ENCODE data around the gene BCAT1.

DNA sequence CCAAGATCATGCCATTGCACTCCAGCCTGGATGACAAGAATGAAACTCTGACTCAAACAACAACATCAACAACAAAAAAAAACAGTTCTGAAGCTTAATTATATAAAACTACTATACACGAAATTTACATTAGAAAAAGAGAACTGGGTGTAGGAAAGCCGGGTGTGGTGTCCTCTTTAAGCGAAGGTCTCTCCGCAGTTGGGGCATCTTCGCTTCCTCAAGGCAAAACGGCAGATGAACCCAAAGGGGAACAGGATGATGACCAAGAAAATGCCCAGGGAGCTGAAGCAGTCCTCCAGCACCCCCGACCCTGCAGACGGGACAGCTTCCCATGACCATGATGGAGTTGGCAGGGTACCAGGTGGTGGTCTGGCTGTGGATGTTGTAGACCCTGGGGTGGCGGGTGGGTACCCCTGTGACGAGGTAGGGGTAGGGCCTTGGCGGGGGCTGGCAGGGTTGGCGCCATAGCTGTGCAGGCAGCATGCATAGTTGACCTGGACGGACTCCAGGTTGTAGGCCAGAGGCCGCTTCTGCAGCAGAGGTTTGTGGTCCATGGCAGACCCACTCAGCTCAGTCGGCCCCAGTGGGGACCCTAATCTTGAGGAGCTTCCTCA lies 18.2 kb upstream of the BCAT1 start:
- TF ChIP-seq, protein P1, sequence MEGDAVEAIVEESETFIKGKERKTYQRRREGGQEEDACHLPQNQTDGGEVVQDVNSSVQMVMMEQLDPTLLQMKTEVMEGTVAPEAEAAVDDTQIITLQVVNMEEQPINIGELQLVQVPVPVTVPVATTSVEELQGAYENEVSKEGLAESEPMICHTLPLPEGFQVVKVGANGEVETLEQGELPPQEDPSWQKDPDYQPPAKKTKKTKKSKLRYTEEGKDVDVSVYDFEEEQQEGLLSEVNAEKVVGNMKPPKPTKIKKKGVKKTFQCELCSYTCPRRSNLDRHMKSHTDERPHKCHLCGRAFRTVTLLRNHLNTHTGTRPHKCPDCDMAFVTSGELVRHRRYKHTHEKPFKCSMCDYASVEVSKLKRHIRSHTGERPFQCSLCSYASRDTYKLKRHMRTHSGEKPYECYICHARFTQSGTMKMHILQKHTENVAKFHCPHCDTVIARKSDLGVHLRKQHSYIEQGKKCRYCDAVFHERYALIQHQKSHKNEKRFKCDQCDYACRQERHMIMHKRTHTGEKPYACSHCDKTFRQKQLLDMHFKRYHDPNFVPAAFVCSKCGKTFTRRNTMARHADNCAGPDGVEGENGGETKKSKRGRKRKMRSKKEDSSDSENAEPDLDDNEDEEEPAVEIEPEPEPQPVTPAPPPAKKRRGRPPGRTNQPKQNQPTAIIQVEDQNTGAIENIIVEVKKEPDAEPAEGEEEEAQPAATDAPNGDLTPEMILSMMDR (IDR thresholded peaks at IDR 0.05; ENCODE audit: insufficient read depth, low read length, poor library complexity, severe bottlenecking), result no peak
- TF ChIP-seq EZH2phosphoT487 (conservative IDR thresholded peaks at IDR 0.05; ENCODE audit: low read length), result no peak

All from SU-DHL-6 (cell line).